ENCODE measurements around the gene ETV6. TPM values are rescaled to one million over a fixed set of nuclear protein-coding genes. Genes with fewer than 3 reads are reported as not detected.
A peak's percentile ranks its signal among the peaks of the same experiment; 100 is the strongest.
"Not testable (repeated sequence)": the region's sequence is repeated elsewhere in the genome, so short reads cannot be mapped to it uniquely, and the experiment has no call there.

ETV6 gene
- total RNA-seq, 2 donors from 2014 or later, result 54.6 to 64.3 TPM

GRCh38 chr12:11896417-11896929 is 247.0 kb downstream of the ETV6 start:
- intact Hi-C loops (cut with DNase I, micrococcal nuclease), result loop anchor here in 1 of 2 donors (10.0 kb wide), 2 partner anchors 118 to 312 kb away; no protein-coding TSS in a partner anchor
- DNase-seq, result no peak
- no peak for ATAC-seq

DNA sequence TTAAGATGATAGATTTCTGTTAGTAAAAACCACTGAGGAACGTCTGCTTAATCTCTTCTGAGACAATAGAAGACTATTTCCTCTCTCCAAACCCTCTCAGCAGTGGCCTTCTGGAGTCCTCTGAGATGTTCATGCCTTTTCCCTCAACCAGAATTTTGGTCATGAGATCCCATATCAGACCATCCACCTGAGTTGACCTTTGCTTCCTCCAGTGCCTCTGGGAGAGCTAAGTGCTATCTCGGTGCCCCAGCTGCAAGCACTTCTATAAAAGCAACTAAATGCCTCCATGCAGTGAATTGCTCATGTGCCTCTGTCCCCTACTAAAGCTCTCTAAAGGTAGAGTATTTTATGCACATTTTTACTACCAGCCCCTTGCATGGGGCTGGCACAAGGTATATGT is 248.4 kb downstream of the ETV6 start:
- intact Hi-C loops (cut with DNase I, micrococcal nuclease), result loop anchor here in 1 of 2 donors (10.0 kb wide), 2 partner anchors 117 to 313 kb away; no protein-coding TSS in a partner anchor
- ATAC-seq (peak; percentile 22), DNase-seq (no peak)

GRCh38 chr12:11901701-11902524 is 252.4 kb downstream of the ETV6 start:
- DNase-seq (no peak), ATAC-seq (no peak)
- intact Hi-C loops (cut with DNase I, micrococcal nuclease), result no loop called here

GRCh38 chr12:11902525-11902875 is 253.0 kb downstream of the ETV6 start:
- no peak for ATAC-seq
- DNase-seq, result no peak
- intact Hi-C loops (cut with DNase I, micrococcal nuclease), result no loop called here

- DNase-seq, result no peak
- intact Hi-C loops (cut with DNase I, micrococcal nuclease), result no loop called here
- no peak for ATAC-seq
Measured at GRCh38 chr12:11904124-11904523, 254.7 kb downstream of the ETV6 start.

- intact Hi-C loops (cut with DNase I, micrococcal nuclease), result no loop called here
- no peak for DNase-seq
- no peak for ATAC-seq
Measured at GRCh38 chr12:11905534-11905933, 256.1 kb downstream of the ETV6 start.

GRCh38 chr12:11906286-11906935 is 256.9 kb downstream of the ETV6 start:
- no peak for DNase-seq
- ATAC-seq, result no peak
- intact Hi-C loops (cut with DNase I, micrococcal nuclease), result no loop called here

DNA sequence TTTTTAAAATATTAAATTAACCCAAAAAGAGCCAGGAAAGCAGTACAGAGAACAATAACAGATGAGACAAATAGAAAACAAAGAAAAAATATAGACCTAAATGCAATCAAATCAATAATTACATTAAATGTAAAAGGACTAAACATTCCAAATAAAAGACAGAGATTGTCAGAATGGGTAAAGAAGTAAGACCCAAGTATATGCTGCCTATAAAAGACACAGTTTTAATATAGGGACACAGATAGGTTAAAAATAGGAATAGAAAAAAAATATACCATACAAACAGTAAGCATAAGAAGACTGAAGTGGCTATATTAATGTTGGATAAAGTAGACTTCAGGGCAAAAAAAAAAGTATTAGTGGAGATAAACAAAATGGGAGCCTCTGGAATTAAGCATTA is 258.2 kb downstream of the ETV6 start:
- no peak for DNase-seq
- intact Hi-C loops (cut with DNase I, micrococcal nuclease), result no loop called here
- ATAC-seq, result no peak

GRCh38 chr12:11909406-11909805 is 259.9 kb downstream of the ETV6 start:
- ATAC-seq; intact Hi-C loops (cut with DNase I, micrococcal nuclease): not testable (repeated sequence)
- peak; percentile 38 to 41 for DNase-seq

DNA sequence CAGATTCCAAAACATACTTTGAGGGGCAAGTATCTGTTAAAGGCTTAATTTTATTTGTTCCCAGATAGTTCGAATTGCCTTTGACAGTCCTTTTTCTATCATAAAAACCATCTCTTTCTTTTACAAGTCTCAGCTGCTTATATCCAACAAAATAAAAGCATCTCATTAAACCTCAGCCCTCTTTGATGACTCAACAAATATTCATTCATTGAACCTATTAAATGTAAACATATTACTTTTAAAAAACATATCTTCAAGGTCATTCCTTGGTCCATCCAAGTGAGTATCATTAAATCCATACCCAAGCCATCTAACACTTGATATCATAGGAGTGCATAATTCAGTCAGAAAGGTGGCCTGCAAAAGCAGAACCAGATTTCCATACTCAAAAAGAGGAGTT is 266.6 kb downstream of the ETV6 start:
- intact Hi-C loops (cut with DNase I, micrococcal nuclease), result no loop called here

GRCh38 chr12:11916771-11917170 is 267.3 kb downstream of the ETV6 start:
- intact Hi-C loops (cut with DNase I, micrococcal nuclease), result no loop called here
- no peak for ATAC-seq
- DNase-seq, result no peak

More for the DNA sequence above, 266.6 kb downstream of the ETV6 start:
- no peak for ATAC-seq
- no peak for DNase-seq

DNA sequence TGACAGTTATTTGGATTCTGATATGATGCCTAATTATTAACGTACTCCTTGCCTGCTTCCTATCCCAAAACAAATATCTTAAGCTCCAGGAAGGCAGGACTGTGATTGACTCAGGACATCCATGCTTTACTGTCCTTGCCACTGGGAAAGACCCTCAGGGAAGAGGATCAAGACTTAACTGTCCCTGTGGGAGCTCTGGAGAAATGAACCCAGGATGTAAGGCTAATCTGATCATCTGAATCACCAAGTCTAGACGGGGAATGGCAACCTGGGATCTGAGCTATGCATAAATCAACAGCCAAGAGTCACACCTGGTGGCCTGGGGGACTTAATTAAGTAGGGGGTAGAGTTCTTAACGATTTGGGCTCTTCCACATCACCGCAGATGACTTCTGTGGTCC is 268.0 kb downstream of the ETV6 start:
- ATAC-seq (no peak), DNase-seq (no peak)
- intact Hi-C loops (cut with DNase I, micrococcal nuclease), result no loop called here

GRCh38 chr12:11920231-11920630 is 270.8 kb downstream of the ETV6 start:
- intact Hi-C loops (cut with DNase I, micrococcal nuclease), result no loop called here

DNA sequence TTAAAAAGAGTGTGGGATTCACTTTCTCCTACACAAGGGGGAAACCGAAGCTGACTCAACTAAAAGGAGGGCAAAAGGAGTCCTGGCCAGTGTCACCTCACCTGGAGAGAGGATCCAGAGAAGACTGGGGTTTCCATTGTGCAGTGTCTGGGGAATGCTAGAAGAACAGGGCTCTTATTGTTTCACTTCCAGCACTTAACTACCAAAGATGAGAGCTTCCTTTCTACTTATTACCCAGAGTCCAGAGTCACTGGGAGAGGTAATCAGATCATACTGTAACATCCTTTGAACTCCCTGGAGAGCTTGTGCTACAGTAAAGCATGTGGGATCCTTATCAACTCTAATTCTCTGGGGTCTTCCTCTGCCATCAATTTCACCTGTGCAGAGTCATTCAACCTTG is 272.9 kb downstream of the ETV6 start:
- intact Hi-C loops (cut with DNase I, micrococcal nuclease), result no loop called here
- no peak for DNase-seq
- ATAC-seq, result peak; percentile 80

More at GRCh38 chr12:11920231-11920630, 270.8 kb downstream of the ETV6 start:
- DNase-seq (no peak), ATAC-seq (no peak)

DNA sequence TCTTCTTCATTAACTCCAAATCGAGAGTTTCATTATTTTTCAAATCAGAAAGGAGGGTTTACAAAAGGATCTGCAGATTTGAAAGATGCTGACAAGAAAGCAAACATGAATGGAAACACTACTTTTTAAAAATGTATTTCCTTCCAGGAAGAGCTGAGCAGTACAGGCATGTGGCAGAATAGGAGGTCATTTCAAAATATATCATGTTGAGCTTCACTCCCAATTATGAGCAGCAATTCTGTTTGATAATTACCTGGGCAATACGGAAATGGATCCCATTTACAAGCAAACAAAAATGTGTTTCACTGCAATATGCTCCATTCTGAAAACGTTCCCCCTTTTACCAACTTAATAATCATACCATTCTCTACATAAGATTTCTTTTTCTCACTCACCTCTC is 273.6 kb downstream of the ETV6 start:
- DNase-seq (no peak), ATAC-seq (peak; percentile 90)
- intact Hi-C loops (cut with DNase I, micrococcal nuclease), result no loop called here

GRCh38 chr12:11927286-11927935 is 277.9 kb downstream of the ETV6 start:
- DNase-seq (no peak), ATAC-seq (no peak)
- intact Hi-C loops (cut with DNase I, micrococcal nuclease), result no loop called here

DNA sequence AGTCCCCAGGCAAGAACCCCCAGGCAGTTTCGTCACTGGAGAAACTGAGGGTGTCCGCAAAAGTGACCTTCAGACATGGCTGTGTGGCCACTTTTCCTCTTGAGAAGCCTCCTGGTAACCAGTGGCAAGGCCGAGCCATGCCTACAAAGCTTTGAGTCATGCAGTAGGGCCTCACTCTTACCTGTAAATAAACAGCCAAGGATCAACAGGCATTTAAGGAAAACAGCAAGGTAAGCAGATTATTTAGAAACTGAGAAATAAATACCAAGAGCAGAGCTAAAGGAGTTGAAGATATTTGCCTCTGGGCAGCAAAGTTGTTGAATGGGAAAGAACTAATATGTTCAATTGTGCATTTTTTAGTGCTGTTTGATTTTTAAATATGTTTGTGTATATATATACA is 280.2 kb downstream of the ETV6 start:
- intact Hi-C loops (cut with DNase I, micrococcal nuclease), result no loop called here
- DNase-seq (no peak), ATAC-seq (no peak)

GRCh38 chr12:11939223-11939622 is 289.7 kb downstream of the ETV6 start:
- ATAC-seq (no peak), DNase-seq (no peak)
- intact Hi-C loops (cut with DNase I, micrococcal nuclease), result no loop called here

GRCh38 chr12:11941606-11942337 is 292.3 kb downstream of the ETV6 start:
- ATAC-seq (peak; percentile 37), DNase-seq (no peak)
- intact Hi-C loops (cut with DNase I, micrococcal nuclease), result no loop called here

Data from left colon (tissue), 2 donors.